HFF-Myc (cell line): ENCODE data around the gene SYT8.

Source experiments
- DNase-seq: peaks from one replicate; pipeline ENCODE4 v3.0.0-alpha.2; 2011; ENCODE audit warnings: low read depth; ENCODE audit errors: extremely low read depth
- H3K4me3 ChIP-seq: replicated peaks from 2 replicates; pipeline ENCODE4 v1.5.1; 2011; ENCODE audit warnings: low read depth, mild to moderate bottlenecking, control low read depth, low read length
- TF ChIP-seq, protein P1 (sequence below): IDR thresholded peaks from 2 replicates; pipeline ENCODE4 v1.5.1; 2012; ENCODE audit warnings: mild to moderate bottlenecking, low read depth, low read length, control low read depth; ENCODE audit errors: missing control alignments

SYT8 gene

DNA sequence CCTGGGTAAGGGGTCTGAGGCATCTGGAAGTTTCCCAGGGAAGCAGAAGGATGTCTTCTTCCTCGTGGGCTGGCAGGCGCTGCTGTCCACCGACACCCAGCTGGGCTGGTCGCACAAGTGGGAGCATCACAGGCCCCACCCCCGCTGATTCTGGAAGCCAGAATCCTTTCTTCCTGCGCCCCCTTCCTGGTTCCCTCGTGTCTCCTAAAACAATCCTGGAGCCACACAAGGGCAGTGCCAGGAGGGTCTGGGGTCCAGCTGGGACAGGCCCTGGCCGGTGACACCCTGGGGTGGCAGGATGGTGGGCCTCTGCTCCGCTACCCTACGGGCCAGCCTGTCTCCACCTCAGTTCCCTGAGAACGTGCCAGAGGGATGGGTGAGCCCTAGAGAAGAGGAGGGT lies 22.3 kb downstream of the SYT8 start:
- H3K4me3 ChIP-seq, result no peak overlapping the region
- no peak for DNase-seq
- TF ChIP-seq, protein P1, sequence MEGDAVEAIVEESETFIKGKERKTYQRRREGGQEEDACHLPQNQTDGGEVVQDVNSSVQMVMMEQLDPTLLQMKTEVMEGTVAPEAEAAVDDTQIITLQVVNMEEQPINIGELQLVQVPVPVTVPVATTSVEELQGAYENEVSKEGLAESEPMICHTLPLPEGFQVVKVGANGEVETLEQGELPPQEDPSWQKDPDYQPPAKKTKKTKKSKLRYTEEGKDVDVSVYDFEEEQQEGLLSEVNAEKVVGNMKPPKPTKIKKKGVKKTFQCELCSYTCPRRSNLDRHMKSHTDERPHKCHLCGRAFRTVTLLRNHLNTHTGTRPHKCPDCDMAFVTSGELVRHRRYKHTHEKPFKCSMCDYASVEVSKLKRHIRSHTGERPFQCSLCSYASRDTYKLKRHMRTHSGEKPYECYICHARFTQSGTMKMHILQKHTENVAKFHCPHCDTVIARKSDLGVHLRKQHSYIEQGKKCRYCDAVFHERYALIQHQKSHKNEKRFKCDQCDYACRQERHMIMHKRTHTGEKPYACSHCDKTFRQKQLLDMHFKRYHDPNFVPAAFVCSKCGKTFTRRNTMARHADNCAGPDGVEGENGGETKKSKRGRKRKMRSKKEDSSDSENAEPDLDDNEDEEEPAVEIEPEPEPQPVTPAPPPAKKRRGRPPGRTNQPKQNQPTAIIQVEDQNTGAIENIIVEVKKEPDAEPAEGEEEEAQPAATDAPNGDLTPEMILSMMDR, result no peak

DNA sequence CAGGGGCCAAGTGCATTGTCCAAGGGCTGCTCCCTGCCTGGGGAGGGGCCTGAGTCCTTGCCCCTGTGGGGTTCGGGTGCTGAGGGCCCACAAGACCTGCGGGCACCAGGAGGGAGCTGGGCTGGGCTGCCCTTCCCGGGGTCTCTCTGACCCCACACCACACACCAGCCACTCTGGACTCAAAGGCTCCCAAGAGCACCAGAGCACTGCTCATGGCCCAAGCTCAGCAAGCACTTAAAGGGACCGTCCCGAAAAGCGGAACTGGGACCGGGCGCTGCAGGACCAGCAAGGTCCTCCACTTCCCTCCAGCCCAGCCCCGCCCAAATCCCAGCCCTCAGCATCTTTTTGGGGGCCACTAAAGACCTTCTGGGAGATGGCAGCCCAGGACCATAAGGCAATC lies 23.4 kb downstream of the SYT8 start:
- TF ChIP-seq, protein P1, result no peak
- H3K4me3 ChIP-seq, result no peak overlapping the region
- no peak for DNase-seq

DNA sequence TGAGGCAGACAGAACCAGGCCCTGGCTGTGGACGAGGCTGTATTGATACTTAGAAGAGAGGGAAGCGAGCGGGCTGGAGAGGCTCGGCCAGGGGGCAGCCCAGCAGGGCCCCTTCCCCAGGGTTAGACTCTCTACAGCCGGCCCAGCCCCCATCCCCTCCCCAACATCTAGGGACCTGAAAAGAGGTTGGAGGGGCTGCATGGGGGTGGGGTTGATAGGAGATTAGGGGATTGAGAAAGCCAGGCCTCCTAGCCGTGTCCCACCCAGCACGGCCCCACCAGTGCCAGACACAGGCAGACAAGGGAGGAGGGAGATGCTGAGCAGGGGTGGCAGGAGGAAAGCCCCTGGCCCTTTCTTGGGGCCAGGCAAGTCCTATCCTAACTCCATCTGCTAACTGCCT lies 23.8 kb downstream of the SYT8 start:
- no peak for DNase-seq
- TF ChIP-seq, protein P1, result no peak
- H3K4me3 ChIP-seq, result no peak overlapping the region

DNA sequence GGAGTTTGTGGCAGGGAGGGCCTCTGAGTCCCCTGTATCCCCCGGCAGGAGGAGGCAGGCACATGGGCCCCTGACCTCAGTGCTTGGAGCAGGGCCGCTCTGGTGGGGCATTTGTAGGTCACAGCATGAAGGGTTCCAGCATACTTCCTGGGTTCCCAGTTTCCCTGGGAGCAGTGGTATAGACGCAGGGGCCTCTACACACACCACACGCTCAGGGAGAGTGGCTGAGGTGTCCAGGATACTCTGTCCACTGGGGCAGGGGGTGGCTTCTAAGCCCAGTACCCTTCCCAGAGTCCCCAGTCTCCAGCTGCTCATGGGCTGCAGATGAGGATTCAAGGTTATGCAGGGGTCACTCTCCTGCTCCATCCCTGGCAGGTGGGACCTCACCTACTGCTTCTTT lies 24.2 kb downstream of the SYT8 start:
- TF ChIP-seq, protein P1, result no peak
- DNase-seq, result no peak
- no peak overlapping the region for H3K4me3 ChIP-seq

DNA sequence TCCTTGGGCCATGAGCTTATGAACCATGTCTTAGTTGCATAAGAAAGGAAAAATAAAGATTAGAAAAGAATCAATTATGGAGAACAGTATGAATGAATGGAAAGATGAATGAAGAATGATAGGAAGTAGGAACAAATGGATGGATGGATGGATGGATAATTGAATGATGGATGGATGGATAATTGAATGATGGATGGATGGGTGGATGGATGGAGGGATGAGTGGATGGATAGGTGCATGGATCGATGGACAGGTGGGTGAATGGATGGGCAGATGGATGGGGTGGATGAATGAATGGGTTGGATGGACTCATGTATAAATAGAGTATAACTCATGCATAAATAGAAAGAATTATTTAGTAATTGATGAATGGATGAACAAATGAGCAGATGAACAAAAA lies 25.3 kb downstream of the SYT8 start:
- TF ChIP-seq, protein P1, result no peak
- no peak for DNase-seq

DNA sequence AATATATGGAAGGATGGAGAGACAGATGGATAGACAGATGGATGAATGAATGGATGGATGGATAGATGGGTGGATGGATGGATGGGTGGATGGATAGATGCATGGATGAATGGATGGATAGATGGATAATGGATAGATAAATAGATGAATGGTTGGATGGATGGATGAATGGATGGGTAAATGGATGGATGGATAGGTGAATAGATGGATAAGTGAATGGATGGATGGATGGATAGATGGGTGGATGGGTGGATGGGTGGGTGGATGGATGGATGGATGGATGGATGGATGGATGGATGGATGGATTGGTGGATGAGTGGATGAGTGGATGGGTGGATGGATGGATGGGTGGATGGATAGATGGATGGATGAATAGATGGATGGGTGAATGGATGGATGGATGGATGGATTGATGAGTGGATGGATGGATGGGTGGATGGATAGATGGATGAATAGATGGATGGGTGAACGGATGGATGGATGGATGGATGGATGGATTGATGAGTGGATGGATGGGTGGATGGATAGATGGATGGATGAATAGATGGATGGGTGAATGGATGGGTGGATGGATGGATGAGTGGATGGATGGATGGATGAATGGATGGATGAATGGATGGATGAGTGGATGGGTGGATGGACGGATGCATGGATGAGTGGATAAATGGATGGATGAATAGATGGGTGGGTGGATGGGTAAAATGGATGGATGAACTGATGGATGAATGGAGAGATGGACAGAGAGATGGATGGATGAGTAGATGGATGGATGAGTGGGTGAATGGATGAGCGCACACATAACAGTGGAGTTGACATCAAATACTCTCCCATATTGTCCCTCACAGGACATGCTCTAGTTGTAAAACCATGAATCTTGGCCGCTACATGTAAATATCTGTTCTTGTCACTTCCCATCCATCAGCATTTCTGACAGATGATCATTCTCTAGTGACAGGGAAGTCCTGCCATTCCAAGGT lies 26.9 kb downstream of the SYT8 start:
- H3K4me3 ChIP-seq, result no peak overlapping the region
- TF ChIP-seq, protein P1, result no peak
- no peak for DNase-seq

More for the DNA sequence above, 25.3 kb downstream of the SYT8 start:
- H3K4me3 ChIP-seq, result no peak overlapping the region
